Mesenchymal stem cell (in vitro differentiated cells and primary cell): ENCODE data around the gene SLC34A1.

Source experiments
- DNase-seq: peaks from one replicate; pipeline ENCODE4 v3.0.0-alpha.2; 2013
- H2AFZ ChIP-seq: one replicate; pipeline ENCODE4 v1.6.1; 2013; ENCODE audit warnings: low read depth, mild to moderate bottlenecking, control low read depth, inconsistent platforms, low read length, moderate library complexity
- H2AK5ac ChIP-seq: 2 replicates; pipeline ENCODE4 v1.6.1; 2013; ENCODE audit warnings: low read length, moderate library complexity, mild to moderate bottlenecking, inconsistent platforms; ENCODE audit not compliant: severe bottlenecking
- H2BK120ac ChIP-seq: one replicate; pipeline ENCODE4 v1.6.1; 2013; ENCODE audit warnings: low read depth, mild to moderate bottlenecking, inconsistent platforms, low read length, moderate library complexity
- H2BK12ac ChIP-seq, 2 experiments: one replicate each; pipeline ENCODE4 v1.6.1; 2013; ENCODE audit warnings: inconsistent platforms in 2 of 2, low read length in 2 of 2, mild to moderate bottlenecking in 2 of 2, moderate library complexity in 2 of 2, control low read depth in 1 of 2
- H2BK15ac ChIP-seq: one replicate; pipeline ENCODE4 v1.6.1; 2013; ENCODE audit warnings: mild to moderate bottlenecking, low read depth, inconsistent platforms; ENCODE audit not compliant: poor library complexity, severe bottlenecking
- H2BK5ac ChIP-seq: 2 replicates; pipeline ENCODE4 v1.6.1; 2013; ENCODE audit warnings: low read depth, mild to moderate bottlenecking, low read length, control low read depth, inconsistent platforms; ENCODE audit not compliant: poor library complexity, severe bottlenecking
- H3K14ac ChIP-seq, 2 experiments: one replicate each; pipeline ENCODE4 v1.6.1; 2013; ENCODE audit warnings: inconsistent platforms in 2 of 2, low read length in 2 of 2, control low read depth in 1 of 2, mild to moderate bottlenecking in 1 of 2, moderate library complexity in 1 of 2
- H3K18ac ChIP-seq, 2 experiments: one replicate each; pipeline ENCODE4 v1.6.1; 2013; ENCODE audit warnings: inconsistent platforms in 2 of 2, low read length in 2 of 2, control low read depth in 1 of 2, low read depth in 1 of 2, mild to moderate bottlenecking in 1 of 2
- H3K23ac ChIP-seq, 2 experiments: one replicate each; pipeline ENCODE4 v1.6.1; 2013; ENCODE audit warnings: inconsistent platforms in 2 of 2, low read length in 2 of 2, mild to moderate bottlenecking in 2 of 2, moderate library complexity in 2 of 2, control low read depth in 1 of 2
- H3K27ac ChIP-seq: 2 replicates; pipeline ENCODE4 v1.5.1; 2013; ENCODE audit warnings: mild to moderate bottlenecking, moderate library complexity, low read length, control low read depth, inconsistent platforms; ENCODE audit not compliant: poor library complexity, severe bottlenecking
- H3K27me3 ChIP-seq, 2 experiments: 2 replicates each; pipeline versions ENCODE4 v1.6.1 to v1.7.0; 2013; ENCODE audit warnings: low read length in 2 of 2, mild to moderate bottlenecking in 2 of 2, moderate library complexity in 2 of 2, control low read depth in 1 of 2, inconsistent platforms in 1 of 2; ENCODE audit not compliant: control insufficient read depth in 1 of 2, insufficient read depth in 1 of 2
- H3K36me3 ChIP-seq, 2 experiments: 2 replicates each; pipeline versions ENCODE4 v1.6.1 to v1.7.0; 2013; ENCODE audit warnings: low read length in 2 of 2, control low read depth in 1 of 2, inconsistent platforms in 1 of 2, low read depth in 1 of 2, mild to moderate bottlenecking in 1 of 2; ENCODE audit not compliant: insufficient read depth in 2 of 2, control insufficient read depth in 1 of 2
- H3K4ac ChIP-seq, 2 experiments: one replicate each; pipeline ENCODE4 v1.6.1; 2013; ENCODE audit warnings: inconsistent platforms in 2 of 2, low read length in 2 of 2, mild to moderate bottlenecking in 2 of 2, moderate library complexity in 2 of 2, control low read depth in 1 of 2, low read depth in 1 of 2
- H3K4me1 ChIP-seq: 2 replicates; pipeline ENCODE4 v1.6.1; 2013; ENCODE audit warnings: low read depth, low read length, control low read depth; ENCODE audit not compliant: control insufficient read depth, insufficient read depth
- H3K4me2 ChIP-seq: 2 replicates; pipeline ENCODE4 v1.6.1; 2013; ENCODE audit warnings: low read length, mild to moderate bottlenecking, inconsistent platforms; ENCODE audit not compliant: poor library complexity, severe bottlenecking
- H3K4me3 ChIP-seq, 2 experiments: 2 replicates each; pipeline versions ENCODE4 v1.5.1 to v1.7.0; 2013; ENCODE audit warnings: low read length in 2 of 2, mild to moderate bottlenecking in 2 of 2, control low read depth in 1 of 2, low read depth in 1 of 2; ENCODE audit not compliant: insufficient read depth in 1 of 2
- H3K79me1 ChIP-seq: replicated peaks from 2 replicates; pipeline ENCODE4 v1.6.1; 2013; ENCODE audit warnings: mild to moderate bottlenecking, control low read depth, low read length, inconsistent platforms; ENCODE audit not compliant: poor library complexity, severe bottlenecking
- H3K9ac ChIP-seq: 2 replicates; pipeline ENCODE4 v1.7.0; 2013; ENCODE audit warnings: mild to moderate bottlenecking, low read length, moderate library complexity
- H3K9me3 ChIP-seq: 2 replicates; pipeline ENCODE4 v1.7.0; 2013; ENCODE audit warnings: mild to moderate bottlenecking, low read length; ENCODE audit not compliant: control insufficient read depth
- H4K8ac ChIP-seq: one replicate; pipeline ENCODE4 v1.6.1; 2013; ENCODE audit warnings: inconsistent platforms, mild to moderate bottlenecking, low read length, moderate library complexity
- H4K91ac ChIP-seq: one replicate; pipeline ENCODE4 v1.6.1; 2013; ENCODE audit warnings: mild to moderate bottlenecking, low read length, inconsistent platforms
- WGBS: methylation state at CpG from one replicate; pipeline ENCODE4 v1.1.7; 2013; ENCODE audit warnings: mixed read lengths; 5-methylcytosine and 5-hydroxymethylcytosine counted together

Gene SLC34A1

DNA sequence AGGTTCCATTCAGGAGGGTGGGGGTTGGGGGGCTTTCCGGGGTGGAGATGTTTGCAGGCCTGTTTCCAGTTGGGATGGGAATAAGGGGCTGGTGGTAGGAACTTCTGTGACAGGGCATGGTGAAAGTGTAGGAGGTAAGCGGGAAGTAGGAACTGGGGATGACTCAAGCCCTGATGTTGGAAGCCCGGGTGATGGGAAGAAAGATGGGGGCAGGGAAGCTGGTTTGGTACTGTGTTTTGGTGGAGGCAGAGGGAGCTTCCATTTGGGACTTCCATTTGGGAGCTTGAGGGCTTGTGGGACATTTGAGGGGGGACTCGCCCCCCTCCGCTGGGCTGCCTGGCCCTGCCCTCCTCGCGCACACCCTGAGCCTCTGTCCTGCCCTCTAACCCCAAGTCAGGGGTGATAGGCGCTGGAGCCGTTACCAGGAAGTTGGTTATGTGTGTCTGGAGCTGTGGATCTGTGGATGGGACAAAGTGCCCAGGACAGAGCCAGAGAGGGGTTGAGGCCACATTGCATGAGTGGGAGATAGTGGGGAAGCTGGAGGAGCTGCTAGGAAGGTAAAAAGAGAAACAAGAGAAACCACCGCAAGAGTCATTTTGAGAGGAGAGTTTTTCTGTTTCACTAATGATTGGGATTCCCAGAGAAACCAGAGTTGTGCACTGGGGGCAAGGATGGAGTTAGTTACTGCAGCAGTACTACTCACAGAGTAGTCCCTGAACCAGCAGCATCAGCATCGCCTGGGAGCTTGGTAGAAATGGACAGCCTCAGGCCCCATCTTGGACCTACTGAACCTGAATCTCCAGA lies 19.9 kb upstream of the SLC34A1 start:
- peak overlapping the region; percentile 35 for H4K8ac ChIP-seq
- no peak overlapping the region for H3K23ac ChIP-seq
- H3K4ac ChIP-seq = peak overlapping the region; percentile 20 to 35
- no peaks in the 10 kb centered on the region for H3K36me3 ChIP-seq
- H3K9ac ChIP-seq = no peak overlapping the region
- 81% methylated on average over 11 of the region's 11 CpGs for WGBS
- peaks cover 32% of the 10 kb centered on the region for H3K4me1 ChIP-seq
- H2AFZ ChIP-seq = no peak overlapping the region
- no peak overlapping the region for H3K27ac ChIP-seq
- H3K4me2 ChIP-seq = no peak overlapping the region
- no peak overlapping the region for H2BK120ac ChIP-seq
- H4K91ac ChIP-seq = peak overlapping the region; percentile 60
- H2BK5ac ChIP-seq = no peak overlapping the region
- H3K79me1 ChIP-seq = no peaks in the 10 kb centered on the region
- no peak overlapping the region for H2BK15ac ChIP-seq
- H2BK12ac ChIP-seq = peak overlapping the region in 1 of 2 experiments; percentile 28
- DNase-seq = no peak
- no peak overlapping the region for H3K14ac ChIP-seq
- peak overlapping the region in 1 of 2 experiments; percentile 9 for H3K18ac ChIP-seq
- H3K4me3 ChIP-seq = no peak overlapping the region
- H3K9me3 ChIP-seq = no peaks in the 10 kb centered on the region
- H2AK5ac ChIP-seq = no peak overlapping the region
- peaks cover 0 to 52% of the 10 kb centered on the region in 2 experiments for H3K27me3 ChIP-seq

DNA sequence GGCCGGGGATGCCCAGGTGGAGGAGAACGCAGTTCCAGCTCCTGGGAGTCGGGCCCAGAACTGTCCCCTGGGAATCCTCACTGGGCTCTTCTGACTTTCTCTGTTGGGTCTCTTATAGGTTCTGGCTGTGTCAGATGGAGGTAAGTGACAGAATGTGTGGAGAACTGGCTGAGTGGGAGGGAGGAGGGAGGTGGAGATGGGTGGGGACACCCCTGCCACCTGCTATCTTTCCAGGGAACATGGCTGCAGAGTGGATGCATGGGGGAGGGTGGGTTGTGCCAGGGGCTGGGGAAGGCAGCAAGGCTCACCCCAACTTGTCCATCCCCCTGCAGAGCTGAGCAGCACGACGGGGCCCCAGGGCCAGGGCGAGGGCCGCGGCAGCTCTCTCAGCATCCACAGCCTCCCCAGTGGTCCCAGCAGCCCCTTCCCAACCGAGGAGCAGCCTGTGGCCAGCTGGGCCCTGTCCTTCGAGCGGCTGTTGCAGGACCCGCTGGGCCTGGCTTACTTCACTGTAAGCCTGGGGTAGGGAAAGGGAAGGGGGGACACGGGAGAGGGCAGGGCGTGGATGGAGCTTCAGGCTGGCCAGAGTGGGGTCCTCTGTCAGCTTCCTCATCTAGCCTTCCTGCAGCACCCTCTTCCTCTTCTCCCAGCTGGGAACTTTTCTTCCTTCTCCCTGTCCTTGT lies 18.2 kb upstream of the SLC34A1 start:
- H2BK15ac ChIP-seq = peak overlapping the region; percentile 15
- H3K18ac ChIP-seq = peak overlapping the region; percentile 70 to 95
- peak overlapping the region; percentile 8 for H2AFZ ChIP-seq
- no peaks in the 10 kb centered on the region for H3K9me3 ChIP-seq
- peaks cover 0 to 47% of the 10 kb centered on the region in 2 experiments for H3K27me3 ChIP-seq
- no peaks in the 10 kb centered on the region for H3K36me3 ChIP-seq
- H3K79me1 ChIP-seq = no peaks in the 10 kb centered on the region
- H3K4me2 ChIP-seq = peak overlapping the region; percentile 92
- peak overlapping the region in 1 of 2 experiments; percentile 73 for H3K4me3 ChIP-seq
- H2BK120ac ChIP-seq = peak overlapping the region; percentile 54
- H3K4ac ChIP-seq = peak overlapping the region; percentile 11 to 92
- H4K91ac ChIP-seq = peak overlapping the region; percentile 91
- H3K4me1 ChIP-seq = peaks cover 32% of the 10 kb centered on the region
- peak overlapping the region; percentile 100 for H4K8ac ChIP-seq
- H3K9ac ChIP-seq = peak overlapping the region; percentile 80
- 85% methylated on average over 11 of the region's 14 CpGs for WGBS
- DNase-seq = no peak
- H2AK5ac ChIP-seq = peak overlapping the region; percentile 55
- H3K27ac ChIP-seq = peak overlapping the region; percentile 96
- H3K23ac ChIP-seq = peak overlapping the region in 1 of 2 experiments; percentile 35
- H2BK5ac ChIP-seq = no peak overlapping the region
- H2BK12ac ChIP-seq = peak overlapping the region; percentile 29 to 92
- peak overlapping the region in 1 of 2 experiments; percentile 80 for H3K14ac ChIP-seq

DNA sequence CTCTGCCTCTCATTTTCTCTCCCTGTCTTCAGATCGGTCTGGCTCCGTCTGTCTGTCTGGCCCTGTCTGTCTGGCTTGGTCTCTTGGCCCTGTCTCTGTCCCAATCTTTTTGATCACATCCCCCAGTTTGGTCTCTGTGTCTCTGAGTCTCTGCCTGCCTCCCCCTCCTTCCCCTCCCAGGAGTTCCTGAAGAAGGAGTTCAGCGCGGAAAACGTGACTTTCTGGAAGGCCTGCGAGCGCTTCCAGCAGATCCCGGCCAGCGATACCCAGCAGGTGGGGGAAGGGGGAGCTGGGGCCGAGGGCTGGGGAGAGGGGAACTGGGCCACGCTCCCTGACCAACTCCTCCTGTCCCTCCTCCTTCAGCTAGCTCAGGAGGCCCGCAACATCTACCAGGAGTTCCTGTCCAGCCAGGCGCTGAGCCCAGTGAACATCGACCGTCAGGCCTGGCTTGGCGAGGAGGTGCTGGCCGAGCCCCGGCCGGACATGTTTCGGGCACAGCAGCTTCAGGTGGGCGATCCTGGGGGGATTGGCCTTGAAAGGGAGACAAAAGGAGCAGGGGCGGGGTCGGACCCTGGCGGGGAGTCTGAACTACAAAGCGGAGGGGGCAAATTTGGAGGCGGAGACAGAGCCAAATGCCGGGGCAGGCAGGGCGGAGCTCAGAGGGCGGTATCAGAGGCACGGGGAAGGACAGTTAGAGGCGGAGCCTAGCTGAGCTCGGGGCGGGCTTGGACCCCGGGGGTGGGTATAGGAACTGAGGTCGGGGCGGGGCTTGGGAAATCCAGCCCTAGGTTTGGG lies 17.5 kb upstream of the SLC34A1 start:
- H2AFZ ChIP-seq = peak overlapping the region; percentile 72
- 3% methylated on average over 21 of the region's 36 CpGs for WGBS

More for the DNA sequence above, 17.5 kb upstream of the SLC34A1 start:
- Histone ChIP-seq H2AK5ac (peak overlapping the region; percentile 70), H4K8ac (peak overlapping the region; percentile 100), H3K9me3 (no peaks in the 10 kb centered on the region), H3K4ac (peak overlapping the region; percentile 82 to 92), H2BK15ac (peak overlapping the region; percentile 78), H3K14ac (peak overlapping the region in 1 of 2 experiments; percentile 94), H3K79me1 (peaks cover 5% of the 10 kb centered on the region), H3K27me3 (peaks cover 0 to 41% of the 10 kb centered on the region in 2 experiments), H3K18ac (peak overlapping the region; percentile 94 to 99), H4K91ac (peak overlapping the region; percentile 98), H2BK12ac (peak overlapping the region; percentile 29 to 92), H3K4me1 (peaks cover 40% of the 10 kb centered on the region), H3K27ac (peak overlapping the region; percentile 96), H3K23ac (peak overlapping the region; percentile 27 to 84), H3K36me3 (no peaks in the 10 kb centered on the region), H3K4me2 (peak overlapping the region; percentile 92), H3K4me3 (peak overlapping the region; percentile 54 to 73), H2BK120ac (peak overlapping the region; percentile 99), H2BK5ac (peak overlapping the region; percentile 58), H3K9ac (peak overlapping the region; percentile 80)
- DNase-seq = peak; percentile 86
